Naive thymus-derived CD4-positive, alpha-beta T cell (primary cell): ENCODE measurements around the gene ADAMTS13. TPM values are rescaled to one million over a fixed set of nuclear protein-coding genes. Genes with fewer than 3 reads are reported as not detected.

Experiments used
- ATAC-seq: fragments of 150-1000 bp; cut with Tn5 transposase; 2 replicates; pipeline ENCODE4 v1.10.0; 2021; ENCODE audit warnings: mild to moderate bottlenecking, moderate library complexity
- CTCF ChIA-PET: fragments of 350-600 bp; sonication (Branson Sonifier 250); formaldehyde crosslinking; loops from one replicate; lab custom pipeline; 2021; ENCODE audit warnings: antibody characterized with exemption; lab: Charles Lee
- POLR2A ChIA-PET: fragments of 350-600 bp; sonication (Branson Sonifier 250); formaldehyde crosslinking; loops from one replicate; lab custom pipeline; 2021; ENCODE audit warnings: antibody characterized with exemption, inconsistent platforms; lab: Charles Lee
- DNase-seq, 9 donors: peaks; one replicate each; pipeline versions ENCODE4 v3.0.0 to v3.0.0-alpha.2; 2020 to 2022; ENCODE audit warnings: mixed read lengths in 1 of 9
- H3K27ac ChIP-seq: one replicate; pipeline ENCODE4 v1.7.0; 2013; ENCODE audit warnings: mild to moderate bottlenecking, low read depth, low read length, moderate library complexity
- H3K27me3 ChIP-seq, 2 donors: one replicate each; pipeline ENCODE4 v1.7.0; 2013; ENCODE audit warnings: low read length in 2 of 2, mild to moderate bottlenecking in 2 of 2, moderate library complexity in 2 of 2; ENCODE audit not compliant: control insufficient read depth in 2 of 2, insufficient read depth in 2 of 2
- H3K36me3 ChIP-seq, 3 experiments: 1 replicate in 2 of 3; 2 replicates in 1 of 3; pipeline ENCODE4 v1.7.0; 2013; ENCODE audit warnings: low read length in 3 of 3, mild to moderate bottlenecking in 3 of 3, moderate library complexity in 1 of 3; ENCODE audit not compliant: insufficient read depth in 3 of 3, control insufficient read depth in 2 of 3
- H3K4me1 ChIP-seq, 2 donors: one replicate each; pipeline ENCODE4 v1.7.0; 2013; ENCODE audit warnings: low read length in 2 of 2, mild to moderate bottlenecking in 2 of 2, moderate library complexity in 1 of 2; ENCODE audit not compliant: control insufficient read depth in 2 of 2, insufficient read depth in 2 of 2
- H3K4me3 ChIP-seq: 2 replicates; pipeline ENCODE4 v1.7.0; 2013; ENCODE audit warnings: mild to moderate bottlenecking, low read length
- H3K9me3 ChIP-seq, 3 experiments: 1 replicate in 2 of 3; 2 replicates in 1 of 3; pipeline ENCODE4 v1.7.0; 2013; ENCODE audit warnings: low read length in 3 of 3; ENCODE audit not compliant: control insufficient read depth in 2 of 3
- H3K27ac Mint-ChIP-seq, 9 donors: one replicate each; pipeline ENCODE4 v1.8.0; 2020 to 2022; ENCODE audit warnings: mixed read lengths in 9 of 9, mild to moderate bottlenecking in 8 of 9, moderate library complexity in 5 of 9, inconsistent platforms in 2 of 9
- H3K27me3 Mint-ChIP-seq, 5 donors: one replicate each; pipeline ENCODE4 v1.8.0; 2021 to 2022; ENCODE audit warnings: mixed read lengths in 5 of 5, mild to moderate bottlenecking in 1 of 5
- H3K36me3 Mint-ChIP-seq, 5 donors: one replicate each; pipeline ENCODE4 v1.8.0; 2020 to 2022; ENCODE audit warnings: mixed read lengths in 5 of 5, mild to moderate bottlenecking in 3 of 5, inconsistent platforms in 1 of 5
- H3K4me1 Mint-ChIP-seq, 7 donors: one replicate each; pipeline ENCODE4 v1.8.0; 2020 to 2022; ENCODE audit warnings: mixed read lengths in 7 of 7, mild to moderate bottlenecking in 3 of 7, inconsistent platforms in 1 of 7
- H3K4me3 Mint-ChIP-seq, 10 donors: one replicate each; pipeline ENCODE4 v1.8.0; 2020 to 2022; ENCODE audit warnings: mild to moderate bottlenecking in 10 of 10, mixed read lengths in 10 of 10, moderate library complexity in 6 of 10, inconsistent platforms in 2 of 10
- H3K9me3 Mint-ChIP-seq, 11 donors: one replicate each; pipeline ENCODE4 v1.8.0; 2020 to 2022; ENCODE audit warnings: mixed read lengths in 11 of 11, mild to moderate bottlenecking in 4 of 11, inconsistent platforms in 1 of 11, moderate library complexity in 1 of 11
- intact Hi-C, 2 donors: fragments of 100-400 bp; cut with micrococcal nuclease; formaldehyde crosslinking; loops; one replicate each; pipeline ENCODE4 v1.15.1; 2023
- polyA plus RNA-seq, 2 donors: library from polyadenylated mRNA; unstranded; fragments of 300-500 nt; fragmentation: Illumina TruSeq; gene quantifications; one replicate each; pipeline ENCODE4 v1.2.3, GENCODE V29; 2021
- total RNA-seq, 6 experiments: library from RNA in 5 of 6; stranded (reverse) in 5 of 6; gene quantifications; 1 replicate in 5 of 6; 2 replicates in 1 of 6; pipeline ENCODE4 v1.2.3 and lab custom pipeline; 2021 to 2026

The ADAMTS13 gene
- total and polyA plus RNA-seq, 7 experiments from 2014 or later, result 0.07 to 3.1 (median 2.4) TPM

DNA sequence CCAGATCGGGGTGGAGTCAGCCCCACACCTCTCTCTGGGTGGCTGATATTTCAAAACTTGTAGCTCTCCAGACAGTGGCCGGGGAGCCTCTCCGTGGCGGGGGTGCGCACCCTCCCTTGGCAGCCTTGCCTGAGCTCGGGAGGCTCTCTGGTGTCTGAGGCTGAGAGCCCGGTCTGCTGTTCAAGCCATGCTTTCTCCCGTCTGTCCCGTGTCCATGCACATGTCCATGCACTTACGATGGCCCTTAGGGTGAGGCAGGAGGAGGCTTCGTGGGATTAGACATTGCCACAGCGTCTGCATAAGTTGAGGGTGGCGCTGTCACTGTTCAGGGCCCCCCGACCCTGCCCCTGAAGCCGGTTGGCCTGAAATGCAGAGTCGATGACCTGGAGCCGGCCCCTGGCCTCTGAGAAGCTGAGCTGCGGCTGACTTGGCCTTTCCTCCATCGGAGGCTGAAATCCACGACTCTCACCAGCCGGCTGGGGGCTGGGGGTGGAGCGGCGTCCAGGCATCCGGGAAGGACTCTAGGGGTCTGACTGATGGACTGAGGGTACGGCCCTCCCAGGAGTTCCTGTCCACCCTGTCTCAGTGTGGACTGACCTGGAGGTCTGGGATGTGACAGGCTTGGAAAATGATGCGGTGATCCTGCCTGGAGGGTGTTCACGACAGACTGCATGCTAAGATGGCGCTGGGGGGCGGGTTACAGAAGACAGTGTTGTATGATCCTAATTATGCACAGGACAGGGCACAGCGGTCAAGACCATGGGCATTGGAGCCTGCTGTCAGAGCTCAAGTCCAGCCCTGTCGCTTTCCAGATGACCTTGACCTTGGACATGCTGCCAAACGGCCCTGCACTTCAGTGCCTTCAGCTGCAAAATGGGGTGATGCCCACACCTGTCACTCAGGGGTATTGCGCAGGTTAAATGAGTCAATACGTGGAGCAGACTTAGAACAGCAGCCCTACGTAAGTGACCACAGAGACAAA lies 75.0 kb downstream of the ADAMTS13 start:
- intact Hi-C loops, result no loop called here
- H3K36me3 ChIP-seq, result no peaks in the 10 kb centered on the region
- peaks cover 4 to 18% (median 8%) of the 10 kb centered on the region in 11 donors for H3K9me3 Mint-ChIP-seq
- H3K4me3 ChIP-seq, result no peak overlapping the region
- H3K27ac Mint-ChIP-seq, result peak overlapping the region in 1 of 9 donors; percentile 65
- DNase-seq (no peak), ATAC-seq (no peak)
- H3K27me3 Mint-ChIP-seq, result peaks cover 0 to 8% (median 0%) of the 10 kb centered on the region in 5 donors
- ChIA-PET POLR2A (interaction anchor here (2.3 kb wide), 1 partner anchor 12 kb away, joined by 13 read pairs; no protein-coding TSS in a partner anchor), CTCF (interaction anchor here (0.7 to 1.9 kb wide), 2 partner anchors 11 to 311 kb away, joined by 3 to 13 read pairs; no protein-coding TSS in a partner anchor)
- peaks cover 0 to 11% (median 3%) of the 10 kb centered on the region in 5 donors for H3K36me3 Mint-ChIP-seq
- H3K4me1 Mint-ChIP-seq, result no peaks in the 10 kb centered on the region
- H3K4me1 ChIP-seq, result no peaks in the 10 kb centered on the region
- H3K27ac ChIP-seq, result no peak overlapping the region
- no peaks in the 10 kb centered on the region for H3K27me3 ChIP-seq
- H3K4me3 Mint-ChIP-seq, result no peak overlapping the region
- peaks cover 0 to 8% (median 0%) of the 10 kb centered on the region in 3 experiments for H3K9me3 ChIP-seq

DNA sequence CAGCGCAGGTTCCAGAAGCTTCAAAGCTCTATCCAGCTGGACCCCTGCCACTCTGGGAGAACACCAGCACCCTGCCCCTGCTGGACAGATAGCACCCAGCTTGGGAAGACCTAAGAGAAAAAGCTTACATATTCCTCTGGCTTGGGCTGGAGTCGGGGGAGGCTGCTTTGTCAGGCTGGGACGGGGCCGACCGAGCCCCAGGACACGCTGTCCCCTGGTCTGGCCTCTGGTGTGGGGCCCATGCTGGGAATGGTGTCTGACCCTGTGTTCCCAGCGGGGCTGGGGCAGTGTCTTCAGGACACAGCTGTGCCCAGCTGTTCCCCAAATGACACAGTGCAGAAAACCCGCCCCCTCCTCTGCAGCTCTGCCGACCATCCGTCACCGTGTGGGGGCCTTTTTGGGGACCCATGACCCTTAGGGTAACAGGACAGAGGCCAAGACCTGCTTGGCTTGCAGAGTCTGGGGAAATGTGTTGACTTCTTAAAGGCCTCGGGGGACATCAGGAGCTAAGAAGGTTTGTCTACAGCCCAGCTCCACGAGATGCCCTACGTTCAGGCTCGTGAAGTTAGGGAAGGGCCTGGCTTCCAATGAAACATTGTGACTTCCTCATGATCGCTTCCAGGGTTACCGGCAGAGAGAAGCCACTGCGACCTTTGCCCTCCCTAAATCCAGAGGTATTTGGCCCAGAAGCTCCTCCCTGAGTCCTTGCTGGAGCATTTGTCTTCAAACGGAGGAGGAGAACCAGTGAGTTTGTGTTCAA lies 77.1 kb downstream of the ADAMTS13 start:
- no peak overlapping the region for H3K4me3 ChIP-seq
- H3K27me3 ChIP-seq, result no peaks in the 10 kb centered on the region
- H3K36me3 Mint-ChIP-seq, result peaks cover 0 to 17% (median 4%) of the 10 kb centered on the region in 5 donors
- H3K9me3 Mint-ChIP-seq, result peaks cover 4 to 24% (median 16%) of the 10 kb centered on the region in 11 donors
- H3K4me1 Mint-ChIP-seq, result no peaks in the 10 kb centered on the region
- peaks cover 0 to 8% (median 0%) of the 10 kb centered on the region in 3 experiments for H3K9me3 ChIP-seq
- DNase-seq, result no peak
- no peak overlapping the region for H3K27ac ChIP-seq
- no peak overlapping the region for H3K4me3 Mint-ChIP-seq
- intact Hi-C loops, result no loop called here
- peaks cover 0 to 10% (median 0%) of the 10 kb centered on the region in 5 donors for H3K27me3 Mint-ChIP-seq
- H3K36me3 ChIP-seq, result no peaks in the 10 kb centered on the region
- POLR2A ChIA-PET, result interaction anchor here (0.6 to 1.3 kb wide), 2 partner anchors 10 to 637 kb away, joined by 3 to 4 read pairs; partner anchors contain the start of gene WDR5
- CTCF ChIA-PET, result interaction anchor here (0.6 to 1.3 kb wide), 4 partner anchors 10 to 351 kb away, joined by 3 to 5 read pairs (median 3); no protein-coding TSS in a partner anchor
- H3K4me1 ChIP-seq, result no peaks in the 10 kb centered on the region
- no peak overlapping the region for H3K27ac Mint-ChIP-seq
- no peak for ATAC-seq

DNA sequence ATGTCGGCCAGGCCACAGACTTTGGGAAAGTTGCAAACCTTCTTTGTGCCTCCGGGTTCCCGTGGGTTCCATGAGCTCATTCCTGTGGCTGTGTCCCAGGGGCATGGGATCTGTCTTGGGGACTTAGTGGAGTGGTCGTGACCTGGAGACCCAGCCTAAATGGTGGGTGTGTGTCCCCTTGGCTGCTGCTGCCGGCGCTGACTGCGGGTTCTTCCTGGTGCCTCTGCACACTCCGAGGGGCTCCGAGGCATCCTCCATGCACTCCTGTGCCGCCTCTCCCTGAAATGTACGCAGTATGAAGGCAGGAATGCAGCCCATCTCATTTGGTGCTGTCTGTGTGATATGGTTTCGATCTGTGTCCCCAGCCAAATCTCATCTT lies 77.7 kb downstream of the ADAMTS13 start:
- Histone ChIP-seq H3K36me3 (no peaks in the 10 kb centered on the region), H3K4me3 (no peak overlapping the region), H3K27me3 (no peaks in the 10 kb centered on the region), H3K9me3 (peaks cover 0 to 8% (median 0%) of the 10 kb centered on the region in 3 experiments), H3K4me1 (no peaks in the 10 kb centered on the region), H3K27ac (no peak overlapping the region)
- ATAC-seq (no peak), DNase-seq (no peak)
- H3K4me1 Mint-ChIP-seq, result no peaks in the 10 kb centered on the region
- peaks cover 4 to 24% (median 16%) of the 10 kb centered on the region in 11 donors for H3K9me3 Mint-ChIP-seq
- CTCF ChIA-PET, result interaction anchor here (0.6 to 1.3 kb wide), 3 partner anchors 11 to 110 kb away, joined by 3 to 5 read pairs (median 3); no protein-coding TSS in a partner anchor
- H3K4me3 Mint-ChIP-seq, result no peak overlapping the region
- no peak overlapping the region for H3K27ac Mint-ChIP-seq
- intact Hi-C loops, result no loop called here
- POLR2A ChIA-PET, result interaction anchor here (0.6 to 1.9 kb wide), 3 partner anchors 9 to 636 kb away, joined by 3 to 5 read pairs (median 4); partner anchors contain the start of gene WDR5
- peaks cover 0 to 10% (median 0%) of the 10 kb centered on the region in 5 donors for H3K27me3 Mint-ChIP-seq
- H3K36me3 Mint-ChIP-seq, result peaks cover 0 to 17% (median 4%) of the 10 kb centered on the region in 5 donors

DNA sequence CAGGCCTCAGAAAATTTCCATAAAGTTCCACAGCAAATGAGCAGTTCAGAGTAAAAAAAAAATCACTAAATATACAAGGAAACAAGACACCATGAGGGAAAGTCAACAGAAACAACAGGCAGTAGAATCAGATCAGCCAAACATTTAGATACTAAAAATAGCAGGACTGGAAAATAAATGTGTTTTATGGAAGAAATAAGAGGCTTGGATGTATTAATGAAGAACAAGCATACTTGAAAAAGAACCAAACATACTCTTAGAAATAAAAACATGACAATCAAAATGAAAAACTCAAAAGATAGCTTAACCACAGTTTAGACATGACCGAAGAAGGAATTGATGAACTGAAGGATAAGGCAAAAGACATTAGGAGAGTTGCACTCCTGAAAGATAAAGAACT lies 79.9 kb downstream of the ADAMTS13 start:
- peaks cover 0 to 17% (median 4%) of the 10 kb centered on the region in 5 donors for H3K36me3 Mint-ChIP-seq
- Histone ChIP-seq H3K4me3 (no peak overlapping the region), H3K27me3 (no peaks in the 10 kb centered on the region), H3K4me1 (no peaks in the 10 kb centered on the region), H3K9me3 (peaks cover 0 to 8% (median 0%) of the 10 kb centered on the region in 3 experiments), H3K36me3 (no peaks in the 10 kb centered on the region), H3K27ac (no peak overlapping the region)
- POLR2A ChIA-PET, result no interaction called here
- CTCF ChIA-PET, result no interaction called here
- H3K27ac Mint-ChIP-seq, result no peak overlapping the region
- ATAC-seq, result no peak
- peaks cover 0 to 10% (median 0%) of the 10 kb centered on the region in 5 donors for H3K27me3 Mint-ChIP-seq
- peaks cover 4 to 24% (median 16%) of the 10 kb centered on the region in 11 donors for H3K9me3 Mint-ChIP-seq
- DNase-seq, result no peak
- H3K4me1 Mint-ChIP-seq, result peaks cover 0 to 1% (median under 1%) of the 10 kb centered on the region in 7 donors
- H3K4me3 Mint-ChIP-seq, result no peak overlapping the region
- intact Hi-C loops, result no loop called here

DNA sequence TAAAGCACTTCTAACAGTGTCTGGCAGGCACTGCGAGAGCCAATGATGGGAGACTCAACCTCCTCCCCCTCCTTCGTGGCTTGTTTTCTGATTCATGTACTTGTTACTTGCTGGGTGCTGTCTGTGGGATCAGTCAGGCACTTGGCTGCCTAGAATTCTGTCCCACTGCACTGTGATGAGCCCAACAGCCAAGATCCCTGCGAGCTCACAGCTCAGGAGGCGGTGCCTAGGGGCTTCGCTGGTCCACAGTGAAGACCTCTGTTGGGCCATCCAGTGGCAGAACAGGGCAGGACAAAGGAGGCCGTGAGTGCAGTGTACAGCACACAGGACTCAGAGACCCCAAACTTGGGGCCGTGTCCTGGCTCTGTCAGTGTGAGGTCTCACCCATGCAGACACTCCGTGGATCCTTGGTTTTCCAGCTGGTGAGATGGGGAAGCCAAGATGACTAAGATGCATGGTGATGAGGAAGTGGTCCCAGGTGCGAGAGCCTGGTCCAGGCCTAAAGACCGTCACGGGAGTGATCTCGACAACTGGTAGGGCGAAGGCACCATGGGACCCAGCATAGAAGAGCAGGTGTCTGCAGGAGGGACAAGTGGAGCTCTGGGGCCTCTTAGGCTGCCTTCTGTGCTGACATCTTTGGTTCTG lies 83.1 kb downstream of the ADAMTS13 start:
- POLR2A ChIA-PET, result no interaction called here
- peak overlapping the region in 2 of 9 donors; percentile 22 to 32 for H3K27ac Mint-ChIP-seq
- no peak for DNase-seq
- H3K4me1 ChIP-seq, result peaks cover 4 to 31% of the 10 kb centered on the region in 2 donors
- H3K36me3 Mint-ChIP-seq, result peaks cover 0 to 17% (median 4%) of the 10 kb centered on the region in 5 donors
- intact Hi-C loops, result no loop called here
- no peak for ATAC-seq
- no peak overlapping the region for H3K4me3 ChIP-seq
- H3K27me3 Mint-ChIP-seq, result peaks cover 0 to 12% (median 0%) of the 10 kb centered on the region in 5 donors
- no peak overlapping the region for H3K4me3 Mint-ChIP-seq
- CTCF ChIA-PET, result interaction anchor here (0.6 kb wide), 1 partner anchor 358 kb away, joined by 3 read pairs; no protein-coding TSS in a partner anchor
- H3K9me3 ChIP-seq, result peaks cover 0 to 8% (median 0%) of the 10 kb centered on the region in 3 experiments
- H3K36me3 ChIP-seq, result no peaks in the 10 kb centered on the region
- peaks cover 7 to 33% (median 23%) of the 10 kb centered on the region in 7 donors for H3K4me1 Mint-ChIP-seq
- H3K27ac ChIP-seq, result no peak overlapping the region
- H3K9me3 Mint-ChIP-seq, result peaks cover 0 to 22% (median 16%) of the 10 kb centered on the region in 11 donors
- no peaks in the 10 kb centered on the region for H3K27me3 ChIP-seq
